Esophagus muscularis mucosa (tissue), 4 donors: ENCODE results near the gene PTPRE.

Source experiments
- CTCF ChIP-seq, 3 experiments: fragments of 200-600 bp in 2 of 3; fragments of 450-650 bp in 1 of 3; sonication (generic) in 2 of 3; IDR thresholded peaks; one replicate each; pipeline ENCODE4 v1.5.1; 2017 to 2019; ENCODE audit warnings: antibody characterized with exemption in 3 of 3, mild to moderate bottlenecking in 2 of 3, moderate library complexity in 1 of 3
- EP300 ChIP-seq: sonication (generic); formaldehyde crosslinking; IDR thresholded peaks from one replicate; pipeline ENCODE4 v1.6.1; 2017; ENCODE audit warnings: antibody characterized with exemption
- POLR2A ChIP-seq: fragments of 450-650 bp; IDR thresholded peaks from one replicate; pipeline ENCODE4 v1.6.1; 2017; ENCODE audit warnings: antibody characterized with exemption, moderate library complexity, mild to moderate bottlenecking, low read depth

GRCh38 chr10:128045833-128046120 lies 138.9 kb downstream of the PTPRE start:
- TF ChIP-seq CTCF (IDR thresholded peaks at IDR 0.05) (no peak), EP300 (no peak), POLR2A (no peak)
